ENCODE data around the gene CHEK1.

- TF ChIP-seq CTCF (IDR thresholded peaks at IDR 0.05): no peak
- TF ChIP-seq EP300 (IDR thresholded peaks at IDR 0.05): no peak
- no peak for TF ChIP-seq POLR2AphosphoS5 (IDR thresholded peaks at IDR 0.05)
- TF ChIP-seq POLR2A (IDR thresholded peaks at IDR 0.05): no peak
Observed at GRCh38 chr11:125679397-125679796, 54.4 kb downstream of the CHEK1 start.

All from upper lobe of left lung (tissue), 4 donors.